ENCODE data around the gene ZDHHC4.
"Not testable (repeated sequence)": the region's sequence is repeated elsewhere in the genome, so short reads cannot be mapped to it uniquely, and the experiment has no call there.

The ZDHHC4 gene

GRCh38 chr7:6631605-6632004 is 54.4 kb downstream of the ZDHHC4 start:
- DNase-seq (ENCODE audit: low read depth in 1 of 2, low spot score in 1 of 2) = no peak

- DNase-seq (ENCODE audit: low read depth in 1 of 2, low spot score in 1 of 2) = no peak
Measured at GRCh38 chr7:6634021-6634420, 56.8 kb downstream of the ZDHHC4 start.

- DNase-seq (ENCODE audit: low read depth in 1 of 2, low spot score in 1 of 2) = not testable (repeated sequence)
Measured at GRCh38 chr7:6634971-6635370, 57.7 kb downstream of the ZDHHC4 start.

GRCh38 chr7:6636741-6637543 is 59.7 kb downstream of the ZDHHC4 start, which contains the start of gene ZNF316:
Gene ZNF316, plus strand, starts transcription at chr7:6637318. Its CDS starts 5,092 bp downstream, at chr7:6642410.
- DNase-seq (ENCODE audit: low read depth in 1 of 2, low spot score in 1 of 2) = peak; percentile 37

- peak in 1 of 2 donors; percentile 23 for DNase-seq (ENCODE audit: low read depth in 1 of 2, low spot score in 1 of 2)
Measured at GRCh38 chr7:6637544-6638229, 60.4 kb downstream of the ZDHHC4 start.

All from activated CD4-positive, alpha-beta T cell treated with anti-CD3 and anti-CD28 coated beads, Interleukin-2, amount 50 U/mL, for 24 hours (primary cell).